B cell (primary cell): ENCODE data around the gene LDLRAD3. TPM values are rescaled to one million over a fixed set of nuclear protein-coding genes. Genes with fewer than 3 reads are reported as not detected.

Source experiments
- ATAC-seq: fragments of 200-7000 bp; cut with Tn5 transposase; one replicate; pipeline ENCODE4 v1.10.0; 2021; ENCODE audit warnings: low read depth, mild to moderate bottlenecking, moderate number of reproducible peaks, moderate library complexity
- CTCF ChIA-PET: fragments of 350-600 bp; sonication (Branson Sonifier 250); formaldehyde crosslinking; loops from one replicate; lab custom pipeline; 2021; ENCODE audit warnings: antibody characterized with exemption, inconsistent platforms; lab: Charles Lee
- POLR2A ChIA-PET: fragments of 350-600 bp; sonication (Branson Sonifier 250); formaldehyde crosslinking; loops from one replicate; lab custom pipeline; 2021; ENCODE audit warnings: antibody characterized with exemption; lab: Charles Lee
- DNase-seq: peaks from one replicate; pipeline ENCODE4 v3.0.0; 2013
- H2AFZ ChIP-seq: 2 replicates; pipeline ENCODE4 v1.6.1; 2012; ENCODE audit warnings: mild to moderate bottlenecking, low read depth, low read length; ENCODE audit not compliant: insufficient read depth, poor library complexity, severe bottlenecking
- H3K27ac ChIP-seq, 2 donors: 1 replicate in 1 of 2; 2 replicates in 1 of 2; pipeline ENCODE4 v1.5.1; 2012 to 2013; ENCODE audit warnings: low read length in 2 of 2, mild to moderate bottlenecking in 2 of 2, moderate library complexity in 1 of 2
- H3K27me3 ChIP-seq, 4 experiments: fragments of 200-600 bp in 1 of 4; sonication (generic) in 1 of 4; replicated peaks in 1 of 4; 1 replicate in 2 of 4; 2 replicates in 2 of 4; pipeline versions ENCODE4 v1.6.1 to v1.7.0; 2013 to 2016; ENCODE audit warnings: low read length in 3 of 4, mild to moderate bottlenecking in 2 of 4, mixed read lengths in 1 of 4, moderate library complexity in 1 of 4; ENCODE audit not compliant: insufficient read depth in 4 of 4, control insufficient read depth in 3 of 4; ENCODE audit errors: control extremely low read depth in 1 of 4
- H3K36me3 ChIP-seq, 2 experiments: replicated peaks in 1 of 2; 1 replicate in 1 of 2; 2 replicates in 1 of 2; pipeline versions ENCODE4 v1.6.1 to v1.7.1; 2013; ENCODE audit warnings: low read length in 1 of 2; ENCODE audit not compliant: insufficient read depth in 2 of 2, control insufficient read depth in 1 of 2; ENCODE audit errors: control extremely low read depth in 1 of 2, extremely low read depth in 1 of 2
- H3K4me1 ChIP-seq, 2 donors: fragments of 200-600 bp in 1 of 2; sonication (generic) in 1 of 2; 1 replicate in 1 of 2; 2 replicates in 1 of 2; pipeline versions ENCODE4 v1.5.1 to v1.6.1; 2013 to 2017; ENCODE audit warnings: low read length in 2 of 2; ENCODE audit not compliant: control insufficient read depth in 2 of 2, insufficient read depth in 2 of 2
- H3K4me2 ChIP-seq: replicated peaks from 2 replicates; pipeline ENCODE3; 2012; ENCODE audit warnings: mild to moderate bottlenecking, low read depth, low read length; ENCODE audit not compliant: poor library complexity, severe bottlenecking
- H3K4me3 ChIP-seq, 5 experiments: fragments of 200-600 bp in 1 of 5; sonication (generic) in 1 of 5; 1 replicate in 3 of 5; 2 replicates in 2 of 5; pipeline versions ENCODE4 v1.5.1 to v1.7.0; 2011 to 2016; ENCODE audit warnings: low read length in 4 of 5, mild to moderate bottlenecking in 4 of 5, low read depth in 2 of 5, control low read depth in 1 of 5, moderate library complexity in 1 of 5; ENCODE audit not compliant: insufficient read depth in 1 of 5; ENCODE audit errors: control extremely low read depth in 1 of 5, extremely low read depth in 1 of 5
- H3K79me2 ChIP-seq: fragments of 200-600 bp; sonication (generic); one replicate; pipeline ENCODE4 v1.6.0; 2016; ENCODE audit warnings: low read length; ENCODE audit not compliant: control insufficient read depth, insufficient read depth
- H3K9ac ChIP-seq: fragments of 200-600 bp; sonication (generic); 2 replicates; pipeline ENCODE4 v1.6.1; 2017; ENCODE audit warnings: mild to moderate bottlenecking, low read length, moderate library complexity
- H3K9me3 ChIP-seq, 3 donors: one replicate each; pipeline versions ENCODE4 v1.6.1 to v1.7.1; 2013; ENCODE audit warnings: low read length in 2 of 3; ENCODE audit not compliant: control insufficient read depth in 2 of 3, insufficient read depth in 1 of 3; ENCODE audit errors: control extremely low read depth in 1 of 3
- H4K20me1 ChIP-seq: 2 replicates; pipeline ENCODE4 v1.6.0; 2012; ENCODE audit warnings: mild to moderate bottlenecking, low read length; ENCODE audit not compliant: insufficient read depth, control insufficient read depth, poor library complexity, severe bottlenecking
- H3K27ac Mint-ChIP-seq: one replicate; pipeline ENCODE4 v1.8.0; 2021; ENCODE audit warnings: mixed read lengths
- H3K27me3 Mint-ChIP-seq: one replicate; pipeline ENCODE4 v1.8.0; 2021; ENCODE audit warnings: mixed read lengths
- H3K4me1 Mint-ChIP-seq: one replicate; pipeline ENCODE4 v1.8.0; 2021; ENCODE audit warnings: mixed read lengths
- H3K4me3 Mint-ChIP-seq: one replicate; pipeline ENCODE4 v1.8.0; 2021; ENCODE audit warnings: mixed read lengths
- H3K9me3 Mint-ChIP-seq: one replicate; pipeline ENCODE4 v1.8.0; 2022; ENCODE audit warnings: mixed read lengths; ENCODE audit not compliant: insufficient read depth
- CTCF ChIP-seq: fragments of 200-600 bp; IDR thresholded peaks from one replicate; pipeline ENCODE4 v1.8.0; 2022; ENCODE audit warnings: antibody characterized with exemption, mild to moderate bottlenecking
- EZH2 ChIP-seq: IDR thresholded peaks from 2 replicates; pipeline ENCODE4 v1.6.1; 2012; ENCODE audit warnings: borderline replicate concordance, low read depth, mild to moderate bottlenecking, moderate library complexity, low read length; ENCODE audit not compliant: insufficient read depth, poor library complexity, severe bottlenecking
- WGBS: methylation state at CpG from one replicate; pipeline ENCODE4 v1.1.5; 2013; ENCODE audit warnings: missing lambda C conversion rate; ENCODE audit not compliant: insufficient coverage; 5-methylcytosine and 5-hydroxymethylcytosine counted together
- intact Hi-C: fragments of 100-400 bp; cut with micrococcal nuclease; formaldehyde crosslinking; loops from one replicate; pipeline ENCODE4 v1.10.0; 2022
- polyA plus RNA-seq: library from polyadenylated mRNA; depleted of rRNA; stranded (reverse); fragments of >200 nt; gene quantifications from 2 replicates; pipeline ENCODE4 v1.2.3, GENCODE V29; 2012
- total RNA-seq, 2 donors: library from RNA; stranded (reverse); fragments of 120-200 nt in 1 of 2; gene quantifications; 1 replicate in 1 of 2; 2 replicates in 1 of 2; pipeline versions ENCODE4 v1.2.3 to v1.2.4, GENCODE V29; 2013 to 2022

LDLRAD3 gene
- total and polyA plus RNA-seq, 2 donors (not counting 1 experiment from before 2014, with no cell fraction given): 0.01 TPM; not detected in 1

DNA sequence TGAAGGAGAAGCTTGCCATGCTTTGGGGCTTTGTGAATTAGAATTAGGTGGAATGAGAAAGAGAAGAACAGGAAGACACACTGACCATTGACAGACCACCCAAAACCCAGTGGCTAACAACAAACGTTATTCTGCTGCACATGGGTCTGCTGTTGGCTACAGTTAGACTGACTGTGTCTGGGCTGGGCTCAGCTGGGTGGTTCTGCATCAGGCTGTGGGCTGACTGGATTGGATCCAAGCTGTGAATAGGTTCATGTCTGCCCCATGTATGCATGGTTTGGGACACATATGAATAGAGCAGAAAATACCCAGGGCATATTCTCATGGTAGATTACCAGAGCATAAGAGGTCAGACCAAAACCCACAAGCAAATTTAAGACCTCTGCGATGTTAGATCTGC lies 11.7 kb upstream of the LDLRAD3 start:
- Histone ChIP-seq H2AFZ (no peak overlapping the region), H3K4me3 (no peak overlapping the region), H3K27ac (no peak overlapping the region), H3K4me2 (no peak overlapping the region), H3K79me2 (no peaks in the 10 kb centered on the region), H3K9ac (no peak overlapping the region), H3K4me1 (no peaks in the 10 kb centered on the region), H4K20me1 (no peaks in the 10 kb centered on the region), H3K9me3 (no peaks in the 10 kb centered on the region), H3K36me3 (no peaks in the 10 kb centered on the region), H3K27me3 (no peaks in the 10 kb centered on the region)
- H3K4me3 Mint-ChIP-seq: no peak overlapping the region
- DNase-seq (no peak), ATAC-seq (no peak)
- ChIA-PET POLR2A (no interaction called here), CTCF (no interaction called here)
- no peak overlapping the region for H3K27ac Mint-ChIP-seq
- no peaks in the 10 kb centered on the region for H3K9me3 Mint-ChIP-seq
- intact Hi-C loops: no loop called here
- H3K4me1 Mint-ChIP-seq: no peaks in the 10 kb centered on the region
- 86% methylated on average over 2 of the region's 2 CpGs for WGBS
- TF ChIP-seq EZH2: no peak
- TF ChIP-seq CTCF: no peak
- peaks cover 36% of the 10 kb centered on the region for H3K27me3 Mint-ChIP-seq

DNA sequence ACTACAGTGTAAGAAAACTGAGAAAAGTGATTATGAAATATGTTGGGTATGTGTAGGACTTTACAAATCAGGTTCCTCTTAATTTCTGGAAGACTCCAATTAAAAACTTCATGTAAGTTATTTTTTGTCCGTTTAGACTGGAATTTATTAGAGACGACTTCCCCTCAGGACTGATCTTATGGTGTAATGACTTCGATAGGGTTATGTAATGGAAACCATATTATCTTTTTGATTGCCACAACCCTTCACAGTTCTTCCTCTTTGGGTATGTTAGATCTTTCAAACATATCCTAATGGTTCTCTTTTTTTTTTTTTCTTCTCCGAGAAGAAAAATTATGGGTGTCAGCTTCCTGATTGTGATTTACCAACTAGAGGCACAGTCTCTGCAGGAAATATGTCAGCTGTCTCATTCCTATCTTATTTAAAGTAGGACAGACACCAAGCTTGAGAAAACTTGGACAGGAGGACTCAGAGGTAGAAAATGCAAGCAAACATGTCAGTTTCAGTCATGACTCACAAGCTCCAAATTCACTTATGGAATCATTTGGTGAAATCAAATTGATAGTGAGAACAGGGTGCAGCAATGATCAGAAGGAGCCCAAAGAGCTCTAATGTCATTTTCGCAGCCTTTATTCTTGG lies 11.1 kb upstream of the LDLRAD3 start:
- H3K27me3 ChIP-seq: no peaks in the 10 kb centered on the region
- H3K27ac Mint-ChIP-seq: no peak overlapping the region
- no peaks in the 10 kb centered on the region for H3K4me1 Mint-ChIP-seq
- no peaks in the 10 kb centered on the region for H4K20me1 ChIP-seq
- H3K4me3 ChIP-seq: no peak overlapping the region
- H3K79me2 ChIP-seq: no peaks in the 10 kb centered on the region
- H3K4me2 ChIP-seq: no peak overlapping the region
- no peak for DNase-seq
- peaks cover 40% of the 10 kb centered on the region for H3K27me3 Mint-ChIP-seq
- H2AFZ ChIP-seq: no peak overlapping the region
- H3K27ac ChIP-seq: no peak overlapping the region
- no peak for TF ChIP-seq CTCF
- TF ChIP-seq EZH2: no peak
- WGBS: no CpG with 5 or more reads among the region's 5 CpGs
- ChIA-PET POLR2A (no interaction called here), CTCF (interaction anchor here (0.7 kb wide), 1 partner anchor 20 kb away, joined by 3 read pairs; no protein-coding TSS in a partner anchor)
- no peaks in the 10 kb centered on the region for H3K36me3 ChIP-seq
- no peak overlapping the region for H3K9ac ChIP-seq
- H3K9me3 Mint-ChIP-seq: no peaks in the 10 kb centered on the region
- intact Hi-C loops: no loop called here
- ATAC-seq: no peak
- no peaks in the 10 kb centered on the region for H3K4me1 ChIP-seq
- no peaks in the 10 kb centered on the region for H3K9me3 ChIP-seq
- H3K4me3 Mint-ChIP-seq: no peak overlapping the region
